ENCODE data around the gene KLRD1.

DNA sequence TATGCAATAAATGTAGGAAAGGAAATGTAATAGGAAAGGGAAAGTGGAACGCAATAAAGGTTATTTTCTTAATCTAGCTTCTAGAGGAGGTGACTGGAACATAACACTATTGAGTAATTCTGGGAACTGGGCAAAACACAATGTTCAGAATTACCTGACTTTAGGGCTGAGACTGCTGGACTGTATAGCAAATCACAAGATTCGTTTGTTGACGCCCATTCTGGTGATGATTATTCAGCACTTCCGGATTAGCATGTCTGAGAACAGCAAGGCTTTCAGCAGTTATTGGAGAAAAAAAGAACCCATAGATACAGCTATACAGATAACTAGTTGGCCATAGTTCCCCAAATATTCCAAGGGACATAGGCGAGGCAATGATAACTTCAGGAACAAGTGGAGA is 2.3 kb upstream of the KLRD1 start:
- TF ChIP-seq POLR2A (IDR thresholded peaks at IDR 0.05) (no peak), CTCF (IDR thresholded peaks at IDR 0.05) (no peak)
